Measurements from ENCODE around the gene SPDEF. TPM values are rescaled to one million over a fixed set of nuclear protein-coding genes. Genes with fewer than 3 reads are reported as not detected.

Gene SPDEF
- total RNA-seq, 1 donor from 2014 or later = 0.65 TPM

- Mint-ChIP-seq H3K4me1 (ENCODE audit: low read depth) (peaks cover 3% of the 10 kb centered on the region), H3K27ac (peak overlapping the region; percentile 13), H3K27me3 (peaks cover 14% of the 10 kb centered on the region), H3K4me3 (ENCODE audit: low read depth) (no peak overlapping the region), H3K36me3 (ENCODE audit: insufficient read depth) (no peaks in the 10 kb centered on the region), H3K9me3 (ENCODE audit: low read depth) (no peaks in the 10 kb centered on the region)
- no peak for TF ChIP-seq CTCF (IDR thresholded peaks at IDR 0.05; ENCODE audit: unreplicated experiment)
- no peak for DNase-seq (ENCODE audit: low spot score, unreplicated experiment)
These were observed 20.3 kb upstream of the SPDEF start for GRCh38 chr6:34576286-34576955.

- Mint-ChIP-seq H3K9me3 (ENCODE audit: low read depth) (no peaks in the 10 kb centered on the region), H3K4me3 (ENCODE audit: low read depth) (no peak overlapping the region), H3K27me3 (peaks cover 20% of the 10 kb centered on the region), H3K36me3 (ENCODE audit: insufficient read depth) (no peaks in the 10 kb centered on the region), H3K27ac (peak overlapping the region; percentile 5), H3K4me1 (ENCODE audit: low read depth) (peaks cover 3% of the 10 kb centered on the region)
- no peak for TF ChIP-seq CTCF (IDR thresholded peaks at IDR 0.05; ENCODE audit: unreplicated experiment)
- no peak for DNase-seq (ENCODE audit: low spot score, unreplicated experiment)
These were observed 19.2 kb upstream of the SPDEF start for GRCh38 chr6:34575326-34575725.

- Mint-ChIP-seq H3K27me3 (peaks cover 20% of the 10 kb centered on the region), H3K4me3 (ENCODE audit: low read depth) (no peak overlapping the region), H3K9me3 (ENCODE audit: low read depth) (no peaks in the 10 kb centered on the region), H3K4me1 (ENCODE audit: low read depth) (peaks cover 3% of the 10 kb centered on the region), H3K27ac (no peak overlapping the region), H3K36me3 (ENCODE audit: insufficient read depth) (no peaks in the 10 kb centered on the region)
- DNase-seq (ENCODE audit: low spot score, unreplicated experiment) = no peak
- TF ChIP-seq CTCF (IDR thresholded peaks at IDR 0.05; ENCODE audit: unreplicated experiment) = no peak
These were observed 18.6 kb upstream of the SPDEF start for GRCh38 chr6:34574647-34575293.

- H3K27ac Mint-ChIP-seq = no peak overlapping the region
- no peak for TF ChIP-seq CTCF (IDR thresholded peaks at IDR 0.05; ENCODE audit: unreplicated experiment)
- H3K4me1 Mint-ChIP-seq (ENCODE audit: low read depth) = peaks cover 3% of the 10 kb centered on the region
- DNase-seq (ENCODE audit: low spot score, unreplicated experiment) = no peak
- peaks cover 26% of the 10 kb centered on the region for H3K27me3 Mint-ChIP-seq
- H3K36me3 Mint-ChIP-seq (ENCODE audit: insufficient read depth) = no peaks in the 10 kb centered on the region
- H3K9me3 Mint-ChIP-seq (ENCODE audit: low read depth) = no peaks in the 10 kb centered on the region
- H3K4me3 Mint-ChIP-seq (ENCODE audit: low read depth) = no peak overlapping the region
These were observed 17.5 kb upstream of the SPDEF start for GRCh38 chr6:34573567-34574183.

GRCh38 chr6:34572585-34572984, 16.5 kb upstream of the SPDEF start:
- peaks cover 3% of the 10 kb centered on the region for H3K4me1 Mint-ChIP-seq (ENCODE audit: low read depth)
- H3K27ac Mint-ChIP-seq = no peak overlapping the region
- H3K27me3 Mint-ChIP-seq = peaks cover 35% of the 10 kb centered on the region
- no peak for DNase-seq (ENCODE audit: low spot score, unreplicated experiment)
- no peaks in the 10 kb centered on the region for H3K9me3 Mint-ChIP-seq (ENCODE audit: low read depth)
- TF ChIP-seq CTCF (IDR thresholded peaks at IDR 0.05; ENCODE audit: unreplicated experiment) = no peak
- H3K4me3 Mint-ChIP-seq (ENCODE audit: low read depth) = no peak overlapping the region
- H3K36me3 Mint-ChIP-seq (ENCODE audit: insufficient read depth) = no peaks in the 10 kb centered on the region
